ENCODE data around the gene FOSB.

Gene FOSB

GRCh38 chr19:45522010-45522941 is 54.5 kb downstream of the FOSB start:
- no peak for DNase-seq (ENCODE audit: low read depth, low spot score)
- Histone ChIP-seq H3K9me3 (ENCODE audit: low read depth, low read length) (no peaks in the 10 kb centered on the region), H3K4me3 (no peak overlapping the region), H3K27ac (no peak overlapping the region), H3K9ac (ENCODE audit: insufficient read length) (no peak overlapping the region), H3K36me3 (ENCODE audit: insufficient read depth, low read length) (peaks cover 4% of the 10 kb centered on the region; the same call in 1 of the 2 replicates)
- TF ChIP-seq POLR2AphosphoS5 (IDR thresholded peaks at IDR 0.05; ENCODE audit: borderline replicate concordance, low read depth, low read length) (no peak), EZH2 (IDR thresholded peaks at IDR 0.05) (no peak), FOXP2 (optimal IDR thresholded peaks at IDR 0.05; ENCODE audit: control extremely low read depth, extremely low read length, insufficient read depth) (no peak)

- Histone ChIP-seq H3K9me3 (ENCODE audit: low read depth, low read length) (no peaks in the 10 kb centered on the region), H3K4me3 (no peak overlapping the region), H3K36me3 (ENCODE audit: insufficient read depth, low read length) (peaks cover 4% of the 10 kb centered on the region; the same call in 1 of the 2 replicates), H3K9ac (ENCODE audit: insufficient read length) (no peak overlapping the region), H3K27ac (no peak overlapping the region)
- DNase-seq (ENCODE audit: low read depth, low spot score) = peak; percentile 62
- no peak for TF ChIP-seq FOXP2 (optimal IDR thresholded peaks at IDR 0.05; ENCODE audit: control extremely low read depth, extremely low read length, insufficient read depth)
- no peak for TF ChIP-seq EZH2 (IDR thresholded peaks at IDR 0.05)
- no peak for TF ChIP-seq POLR2AphosphoS5 (IDR thresholded peaks at IDR 0.05; ENCODE audit: borderline replicate concordance, low read depth, low read length)
These were observed 56.0 kb downstream of the FOSB start for GRCh38 chr19:45523642-45524256.

- H3K9me3 ChIP-seq (ENCODE audit: low read depth, low read length) = no peaks in the 10 kb centered on the region
- no peak for DNase-seq (ENCODE audit: low read depth, low spot score)
- TF ChIP-seq EZH2 (IDR thresholded peaks at IDR 0.05) = no peak
- no peak for TF ChIP-seq POLR2AphosphoS5 (IDR thresholded peaks at IDR 0.05; ENCODE audit: borderline replicate concordance, low read depth, low read length)
- TF ChIP-seq FOXP2 (optimal IDR thresholded peaks at IDR 0.05; ENCODE audit: control extremely low read depth, extremely low read length, insufficient read depth) = no peak
- H3K36me3 ChIP-seq (ENCODE audit: insufficient read depth, low read length) = peaks cover 4% of the 10 kb centered on the region; the same call in 1 of the 2 replicates
- H3K4me3 ChIP-seq = no peak overlapping the region
- H3K27ac ChIP-seq = no peak overlapping the region
- H3K9ac ChIP-seq (ENCODE audit: insufficient read length) = no peak overlapping the region
These were observed 56.9 kb downstream of the FOSB start for GRCh38 chr19:45524575-45525129.
